ENCODE results near the gene SLC45A2. TPM values are rescaled to one million over a fixed set of nuclear protein-coding genes. Genes with fewer than 3 reads are reported as not detected.
"Not testable (repeated sequence)": the region's sequence is repeated elsewhere in the genome, so short reads cannot be mapped to it uniquely, and the experiment has no call there.

Gene SLC45A2
- total RNA-seq, 6 donors from 2014 or later, result 0.76 TPM; not detected in 5

- H3K27me3 ChIP-seq, result no peaks in the 10 kb centered on the region
- TF ChIP-seq CTCF (IDR thresholded peaks at IDR 0.05), result no peak
- TF ChIP-seq POLR2A (IDR thresholded peaks at IDR 0.05), result no peak
- no peak for TF ChIP-seq EP300 (IDR thresholded peaks at IDR 0.05)
- TF ChIP-seq POLR2AphosphoS5 (IDR thresholded peaks at IDR 0.05), result no peak
- no peaks in the 10 kb centered on the region for H3K4me1 ChIP-seq
- H3K9me3 ChIP-seq, result no peaks in the 10 kb centered on the region
- no peak overlapping the region for H3K27ac ChIP-seq
- 70 to 91% methylated on average over 2 of the region's 2 CpGs for WGBS, 2 donors
- H3K4me3 ChIP-seq, result no peak overlapping the region
- ATAC-seq (ENCODE audit: low FRiP score in 2 of 2) (no peak), DNase-seq (no peak)
- H3K36me3 ChIP-seq, result no peaks in the 10 kb centered on the region
These were observed 56.2 kb downstream of the SLC45A2 start for GRCh38 chr5:33928283-33928682.

GRCh38 chr5:33927685-33928084, 56.8 kb downstream of the SLC45A2 start:
- WGBS, 2 donors, result 20 to 52% methylated on average over 1 to 4 of the region's 4 CpGs
- DNase-seq, result no peak
- Histone ChIP-seq H3K27me3 (no peaks in the 10 kb centered on the region), H3K9me3 (no peaks in the 10 kb centered on the region), H3K4me3 (no peak overlapping the region), H3K4me1 (no peaks in the 10 kb centered on the region), H3K36me3 (no peaks in the 10 kb centered on the region), H3K27ac (no peak overlapping the region)
- no peak for ATAC-seq (ENCODE audit: low FRiP score in 2 of 2)
- no peak for TF ChIP-seq POLR2A (IDR thresholded peaks at IDR 0.05)
- TF ChIP-seq POLR2AphosphoS5 (IDR thresholded peaks at IDR 0.05), result no peak

- ATAC-seq (ENCODE audit: low FRiP score in 2 of 2) (no peak), DNase-seq (no peak)
- no peak overlapping the region for H3K4me3 ChIP-seq
- no peaks in the 10 kb centered on the region for H3K4me1 ChIP-seq
- H3K9me3 ChIP-seq, result no peaks in the 10 kb centered on the region
- H3K36me3 ChIP-seq, result no peaks in the 10 kb centered on the region
- TF ChIP-seq EP300 (IDR thresholded peaks at IDR 0.05) (no peak), CTCF (IDR thresholded peaks at IDR 0.05) (no peak), POLR2AphosphoS5 (IDR thresholded peaks at IDR 0.05) (no peak), POLR2A (IDR thresholded peaks at IDR 0.05) (no peak)
- H3K27ac ChIP-seq, result no peak overlapping the region
- H3K27me3 ChIP-seq, result no peaks in the 10 kb centered on the region
These were observed 59.2 kb downstream of the SLC45A2 start for GRCh38 chr5:33925278-33925677.

GRCh38 chr5:33921002-33921401, 63.5 kb downstream of the SLC45A2 start:
- DNase-seq (no peak), ATAC-seq (ENCODE audit: low FRiP score in 2 of 2) (no peak)
- H3K27me3 ChIP-seq, result no peaks in the 10 kb centered on the region
- 86 to 87% methylated on average over 1 of the region's 1 CpG for WGBS, 2 donors
- no peaks in the 10 kb centered on the region for H3K4me1 ChIP-seq
- H3K9me3 ChIP-seq, result peaks cover 0 to 7% (median 2%) of the 10 kb centered on the region in 4 donors
- H3K27ac ChIP-seq, result no peak overlapping the region
- TF ChIP-seq POLR2AphosphoS5 (IDR thresholded peaks at IDR 0.05) (no peak), POLR2A (IDR thresholded peaks at IDR 0.05) (no peak), CTCF (IDR thresholded peaks at IDR 0.05) (no peak), EP300 (IDR thresholded peaks at IDR 0.05) (no peak)
- H3K36me3 ChIP-seq, result no peaks in the 10 kb centered on the region
- no peak overlapping the region for H3K4me3 ChIP-seq

GRCh38 chr5:33914844-33915243, 69.6 kb downstream of the SLC45A2 start:
- not testable (repeated sequence) for H3K27me3 ChIP-seq; H3K27ac ChIP-seq; ATAC-seq (ENCODE audit: low FRiP score in 2 of 2); H3K4me1 ChIP-seq; H3K36me3 ChIP-seq; H3K9me3 ChIP-seq; H3K4me3 ChIP-seq; DNase-seq
- WGBS, 2 donors, result 89 to 90% methylated on average over 3 of the region's 3 CpGs

- not testable (repeated sequence) for ATAC-seq (ENCODE audit: low FRiP score in 2 of 2); H3K36me3 ChIP-seq; DNase-seq; H3K27ac ChIP-seq; H3K27me3 ChIP-seq; H3K4me3 ChIP-seq; H3K4me1 ChIP-seq
- H3K9me3 ChIP-seq, result peaks cover 3 to 14% (median 9%) of the 10 kb centered on the region in 4 donors
- 78 to 86% methylated on average over 7 of the region's 7 CpGs for WGBS, 2 donors
These were observed 78.2 kb downstream of the SLC45A2 start for GRCh38 chr5:33906248-33906647.
